HepG2 (cell line): ENCODE results near the gene RNF126.
"Not testable (repeated sequence)": the region's sequence is repeated elsewhere in the genome, so short reads cannot be mapped to it uniquely, and the experiment has no call there.

Experiments
- FOXM1 ChIP-seq: sonication (generic); formaldehyde crosslinking; IDR thresholded peaks from 2 replicates; pipeline ENCODE4 v1.5.0; 2020; ENCODE audit warnings: missing genetic modification reagents
- HNF4G ChIP-seq, 2 experiments: sonication (generic) in 1 of 2; formaldehyde crosslinking in 1 of 2; IDR thresholded peaks; 2 replicates each; pipeline versions ENCODE4 v1.4.0 to v1.6.1; 2011 to 2020; ENCODE audit warnings: borderline replicate concordance in 2 of 2, low read depth in 2 of 2, mild to moderate bottlenecking in 2 of 2, low read length in 1 of 2, missing genetic modification reagents in 1 of 2, moderate library complexity in 1 of 2
- RAD21 ChIP-seq: fragments of 450-650 bp; formaldehyde crosslinking; IDR thresholded peaks from 2 replicates; pipeline ENCODE4 v1.5.0; 2020; ENCODE audit warnings: mild to moderate bottlenecking
- RFX5 ChIP-seq: IDR thresholded peaks from 2 replicates; pipeline ENCODE4 v1.6.1; 2011; ENCODE audit warnings: low read depth, low read length, improper control_type of control experiment
- ZNF792 ChIP-seq: IDR thresholded peaks from 2 replicates; pipeline ENCODE4 v1.6.1; 2016
- TF ChIP-seq, protein P1 (sequence below): sonication (generic); formaldehyde crosslinking; IDR thresholded peaks from 2 replicates; pipeline ENCODE4 v1.5.0; 2020; ENCODE audit warnings: mild to moderate bottlenecking, missing genetic modification reagents, moderate library complexity
- TF ChIP-seq, protein P2 (sequence below): sonication (generic); formaldehyde crosslinking; IDR thresholded peaks from 2 replicates; pipeline ENCODE4 v1.8.1; 2023; ENCODE audit warnings: mild to moderate bottlenecking, missing genetic modification reagents, borderline replicate concordance

DNA sequence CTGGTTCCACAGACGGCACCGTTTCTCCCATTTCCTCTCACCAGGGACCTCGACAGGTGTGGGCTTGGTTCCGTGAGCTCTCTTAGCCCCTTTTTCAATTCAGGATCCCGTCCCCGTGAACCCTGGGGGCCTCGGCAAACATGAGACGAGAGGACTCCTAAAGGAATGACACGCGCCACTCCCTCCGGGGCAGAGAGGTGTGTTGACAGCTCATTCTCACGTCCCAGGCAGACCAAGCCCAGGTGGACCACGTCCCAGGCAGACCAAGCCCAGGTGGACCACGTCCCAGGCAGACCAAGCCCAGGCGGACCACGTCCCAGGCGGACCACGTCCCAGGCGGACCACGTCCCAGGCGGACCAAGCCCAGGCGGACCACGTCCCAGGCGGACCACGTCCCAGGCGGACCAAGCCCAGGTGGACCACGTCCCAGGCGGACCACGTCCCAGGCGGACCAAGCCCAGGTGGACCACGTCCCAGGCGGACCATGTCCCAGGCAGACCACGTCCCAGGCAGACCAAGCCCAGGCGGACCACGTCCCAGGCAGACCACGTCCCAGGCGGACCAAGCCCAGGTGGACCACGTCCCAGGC lies 4.1 kb upstream of the RNF126 start:
- not testable (repeated sequence) for TF ChIP-seq FOXM1 (CRISPR knock-in tag); RAD21 (CRISPR knock-in tag); ZNF792 (CRISPR knock-in tag); RFX5; HNF4G (IDR thresholded peaks at IDR 0.05; ENCODE audit: borderline replicate concordance, low read depth, low read length); HNF4G (CRISPR knock-in tag; IDR thresholded peaks at IDR 0.05; ENCODE audit: borderline replicate concordance, low read depth)
- TF ChIP-seq, protein P1, sequence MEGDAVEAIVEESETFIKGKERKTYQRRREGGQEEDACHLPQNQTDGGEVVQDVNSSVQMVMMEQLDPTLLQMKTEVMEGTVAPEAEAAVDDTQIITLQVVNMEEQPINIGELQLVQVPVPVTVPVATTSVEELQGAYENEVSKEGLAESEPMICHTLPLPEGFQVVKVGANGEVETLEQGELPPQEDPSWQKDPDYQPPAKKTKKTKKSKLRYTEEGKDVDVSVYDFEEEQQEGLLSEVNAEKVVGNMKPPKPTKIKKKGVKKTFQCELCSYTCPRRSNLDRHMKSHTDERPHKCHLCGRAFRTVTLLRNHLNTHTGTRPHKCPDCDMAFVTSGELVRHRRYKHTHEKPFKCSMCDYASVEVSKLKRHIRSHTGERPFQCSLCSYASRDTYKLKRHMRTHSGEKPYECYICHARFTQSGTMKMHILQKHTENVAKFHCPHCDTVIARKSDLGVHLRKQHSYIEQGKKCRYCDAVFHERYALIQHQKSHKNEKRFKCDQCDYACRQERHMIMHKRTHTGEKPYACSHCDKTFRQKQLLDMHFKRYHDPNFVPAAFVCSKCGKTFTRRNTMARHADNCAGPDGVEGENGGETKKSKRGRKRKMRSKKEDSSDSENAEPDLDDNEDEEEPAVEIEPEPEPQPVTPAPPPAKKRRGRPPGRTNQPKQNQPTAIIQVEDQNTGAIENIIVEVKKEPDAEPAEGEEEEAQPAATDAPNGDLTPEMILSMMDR (CRISPR knock-in tag): not testable (repeated sequence)
- TF ChIP-seq, protein P2, sequence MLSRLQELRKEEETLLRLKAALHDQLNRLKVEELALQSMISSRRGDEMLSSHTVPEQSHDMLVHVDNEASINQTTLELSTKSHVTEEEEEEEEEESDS (CRISPR knock-in tag): not testable (repeated sequence)
